H9 (cell line): Measurements from ENCODE around the gene CAVIN2. TPM values are rescaled to one million over a fixed set of nuclear protein-coding genes. Genes with fewer than 3 reads are reported as not detected.

Experiments used
- DNase-seq: peaks from one replicate; pipeline ENCODE4 v3.0.0-alpha.2; 2017
- H2AFZ ChIP-seq: one replicate; pipeline ENCODE4 v1.6.1; 2013; ENCODE audit warnings: mild to moderate bottlenecking, low read length, control low read depth, moderate library complexity
- H2AK5ac ChIP-seq: 2 replicates; pipeline ENCODE4 v1.6.1; 2013; ENCODE audit warnings: low read length, control low read depth, mixed read lengths; ENCODE audit not compliant: insufficient read length
- H2BK120ac ChIP-seq: one replicate; pipeline ENCODE4 v1.6.1; 2013; ENCODE audit warnings: low read depth, mild to moderate bottlenecking, low read length, control low read depth, inconsistent platforms; ENCODE audit not compliant: poor library complexity, severe bottlenecking
- H2BK12ac ChIP-seq: 2 replicates; pipeline ENCODE4 v1.6.1; 2013; ENCODE audit warnings: low read length, control low read depth, mixed read lengths, low read depth; ENCODE audit not compliant: insufficient read length
- H2BK15ac ChIP-seq: 2 replicates; pipeline ENCODE4 v1.6.1; 2013; ENCODE audit warnings: low read depth, low read length, control low read depth
- H2BK20ac ChIP-seq: one replicate; pipeline ENCODE4 v1.6.1; 2013; ENCODE audit warnings: low read depth, mild to moderate bottlenecking, low read length, control low read depth, inconsistent platforms; ENCODE audit not compliant: poor library complexity, severe bottlenecking
- H2BK5ac ChIP-seq: 2 replicates; pipeline ENCODE4 v1.6.1; 2013; ENCODE audit warnings: low read length, control low read depth, mixed read lengths; ENCODE audit not compliant: insufficient read length
- H3K14ac ChIP-seq: 2 replicates; pipeline ENCODE4 v1.6.1; 2013; ENCODE audit warnings: low read length, control low read depth; ENCODE audit not compliant: insufficient read depth
- H3K18ac ChIP-seq: 2 replicates; pipeline ENCODE4 v1.6.1; 2013; ENCODE audit warnings: low read depth, mild to moderate bottlenecking, mixed read lengths, low read length, control low read depth; ENCODE audit not compliant: insufficient read length
- H3K23ac ChIP-seq: 2 replicates; pipeline ENCODE4 v1.6.1; 2013; ENCODE audit warnings: low read length, control low read depth, mixed read lengths, low read depth; ENCODE audit not compliant: insufficient read length
- H3K23me2 ChIP-seq: 2 replicates; pipeline ENCODE4 v1.6.1; 2013; ENCODE audit warnings: low read depth, mild to moderate bottlenecking, mixed read lengths, low read length, control low read depth; ENCODE audit not compliant: insufficient read length, poor library complexity, severe bottlenecking
- H3K27ac ChIP-seq: 2 replicates; pipeline ENCODE4 v1.5.1; 2013; ENCODE audit warnings: low read length, control low read depth, mixed read lengths, low read depth; ENCODE audit not compliant: insufficient read length
- H3K27me3 ChIP-seq: 2 replicates; pipeline ENCODE4 v1.6.1; 2013; ENCODE audit warnings: low read length, control low read depth, inconsistent platforms; ENCODE audit not compliant: insufficient read depth
- H3K4ac ChIP-seq: 2 replicates; pipeline ENCODE4 v1.6.1; 2013; ENCODE audit warnings: low read depth, mild to moderate bottlenecking, control low read depth, inconsistent platforms, low read length, moderate library complexity
- H3K4me1 ChIP-seq: 2 replicates; pipeline ENCODE4 v1.6.1; 2013; ENCODE audit warnings: low read length, control low read depth, inconsistent platforms; ENCODE audit not compliant: insufficient read depth
- H3K4me2 ChIP-seq: 2 replicates; pipeline ENCODE4 v1.6.1; 2013; ENCODE audit warnings: low read length, control low read depth, mixed read lengths; ENCODE audit not compliant: insufficient read length, insufficient read depth
- H3K56ac ChIP-seq: 2 replicates; pipeline ENCODE4 v1.6.1; 2013; ENCODE audit warnings: low read depth, mild to moderate bottlenecking, mixed read lengths, low read length, control low read depth; ENCODE audit not compliant: insufficient read length
- H3K79me1 ChIP-seq: 2 replicates; pipeline ENCODE4 v1.6.1; 2013; ENCODE audit warnings: low read depth, mild to moderate bottlenecking, moderate library complexity, low read length, control low read depth, inconsistent platforms; ENCODE audit not compliant: insufficient read depth, poor library complexity, severe bottlenecking
- H3K79me2 ChIP-seq: 2 replicates; pipeline ENCODE4 v1.6.1; 2013; ENCODE audit warnings: low read length, control low read depth, inconsistent platforms; ENCODE audit not compliant: insufficient read depth
- H3K9ac ChIP-seq: 2 replicates; pipeline ENCODE4 v1.6.1; 2013; ENCODE audit warnings: low read length, control low read depth, mixed read lengths; ENCODE audit not compliant: insufficient read length; ENCODE audit errors: extremely low read depth
- H3K9me3 ChIP-seq: one replicate; pipeline ENCODE4 v1.6.1; 2013; ENCODE audit warnings: low read depth, low read length, inconsistent platforms; ENCODE audit not compliant: control insufficient read depth
- H3T11ph ChIP-seq: one replicate; pipeline ENCODE4 v1.6.1; 2013; ENCODE audit warnings: mild to moderate bottlenecking, low read length, control low read depth, inconsistent platforms
- H4K20me1 ChIP-seq: one replicate; pipeline ENCODE4 v1.6.1; 2013; ENCODE audit not compliant: control insufficient read depth, insufficient read length, insufficient read depth
- H4K5ac ChIP-seq: 2 replicates; pipeline ENCODE4 v1.6.1; 2013; ENCODE audit warnings: low read depth, mild to moderate bottlenecking, mixed read lengths, low read length, control low read depth; ENCODE audit not compliant: insufficient read length
- H4K8ac ChIP-seq: replicated peaks from 2 replicates; pipeline ENCODE4 v1.6.1; 2013; ENCODE audit warnings: low read length, control low read depth, mixed read lengths, low read depth; ENCODE audit not compliant: insufficient read length
- H4K91ac ChIP-seq: 2 replicates; pipeline ENCODE4 v1.6.1; 2013; ENCODE audit warnings: low read depth, mild to moderate bottlenecking, moderate library complexity, mixed read lengths, low read length, control low read depth; ENCODE audit not compliant: insufficient read length
- H3K27ac Mint-ChIP-seq, 3 experiments: 2 replicates in 2 of 3; 3 replicates in 1 of 3; pipeline ENCODE4 v1.8.0; 2020 to 2021; ENCODE audit warnings: mixed read lengths in 3 of 3, mild to moderate bottlenecking in 1 of 3, moderate library complexity in 1 of 3
- H3K27me3 Mint-ChIP-seq: 2 replicates; pipeline ENCODE4 v1.8.0; 2021; ENCODE audit warnings: low read depth, mild to moderate bottlenecking, moderate library complexity, mixed read lengths
- H3K36me3 Mint-ChIP-seq, 3 experiments: 2 replicates in 2 of 3; 3 replicates in 1 of 3; pipeline ENCODE4 v1.8.0; 2020 to 2021; ENCODE audit warnings: low read depth in 3 of 3, mixed read lengths in 3 of 3; ENCODE audit not compliant: insufficient read depth in 1 of 3
- H3K4me1 Mint-ChIP-seq, 2 experiments: 2 replicates each; pipeline ENCODE4 v1.8.0; 2020; ENCODE audit warnings: mixed read lengths in 2 of 2
- H3K4me3 Mint-ChIP-seq, 2 experiments: 2 replicates in 1 of 2; 3 replicates in 1 of 2; pipeline ENCODE4 v1.8.0; 2020 to 2021; ENCODE audit warnings: mild to moderate bottlenecking in 2 of 2, mixed read lengths in 2 of 2, moderate library complexity in 1 of 2
- H3K9me3 Mint-ChIP-seq, 2 experiments: 2 replicates in 1 of 2; 3 replicates in 1 of 2; pipeline ENCODE4 v1.8.0; 2020; ENCODE audit warnings: mild to moderate bottlenecking in 2 of 2, mixed read lengths in 2 of 2, moderate library complexity in 1 of 2
- CTCF ChIP-seq: fragments of 200-600 bp; sonication (generic); conservative IDR thresholded peaks from 3 replicates; pipeline ENCODE4 v1.8.0; 2021; ENCODE audit warnings: antibody characterized with exemption, mild to moderate bottlenecking
- WGBS: extraction: QIAGEN DNeasy Blood & Tissue Kit; methylation state at CpG from one replicate; pipeline ENCODE4 v1.1.7; 2013; ENCODE audit warnings: missing lambda C conversion rate, low lambda C conversion rate, mixed read lengths; ENCODE audit not compliant: insufficient read length; ENCODE audit errors: extremely low coverage; 5-methylcytosine and 5-hydroxymethylcytosine counted together
- total RNA-seq: library from RNA; stranded (reverse); gene quantifications from 2 replicates; pipeline ENCODE4 v1.2.1, GENCODE V29; 2021

Gene CAVIN2
- total RNA-seq, 1 experiment from 2014 or later = not detected

GRCh38 chr2:191789796-191790195 is 57.1 kb downstream of the CAVIN2 start:
- no peak overlapping the region for H2BK20ac ChIP-seq
- Mint-ChIP-seq H3K36me3 (peaks cover 0 to 3% (median 0%) of the 10 kb centered on the region in 3 experiments; a peak in 1 of 7 replicates), H3K27ac (no peak overlapping the region), H3K27me3 (peaks cover 2% of the 10 kb centered on the region; the same call in 1 of the 2 replicates), H3K4me1 (peaks cover 16 to 19% of the 10 kb centered on the region in 2 experiments), H3K9me3 (peaks cover 0 to 2% of the 10 kb centered on the region in 2 experiments; a peak in 2 of 5 replicates), H3K4me3 (no peak overlapping the region)
- H4K8ac ChIP-seq = no peak overlapping the region
- H3K23ac ChIP-seq = no peak overlapping the region
- no peaks in the 10 kb centered on the region for H4K20me1 ChIP-seq
- H2BK5ac ChIP-seq = no peak overlapping the region
- no peak overlapping the region for H4K91ac ChIP-seq
- H3K23me2 ChIP-seq = no peaks in the 10 kb centered on the region
- H3K27ac ChIP-seq = no peak overlapping the region
- H2BK15ac ChIP-seq = no peak overlapping the region
- no peak overlapping the region for H3T11ph ChIP-seq
- H3K18ac ChIP-seq = no peak overlapping the region
- H3K27me3 ChIP-seq = no peaks in the 10 kb centered on the region
- no peak overlapping the region for H2AFZ ChIP-seq
- H2BK12ac ChIP-seq = no peak overlapping the region
- WGBS = no CpG with 5 or more reads among the region's 4 CpGs
- no peaks in the 10 kb centered on the region for H3K9me3 ChIP-seq
- H3K9ac ChIP-seq = no peak overlapping the region
- no peak overlapping the region for H3K4me2 ChIP-seq
- H3K79me1 ChIP-seq = no peaks in the 10 kb centered on the region
- no peak for DNase-seq
- H3K14ac ChIP-seq = no peak overlapping the region
- H3K4me1 ChIP-seq = no peaks in the 10 kb centered on the region
- H3K79me2 ChIP-seq = no peaks in the 10 kb centered on the region
- no peak overlapping the region for H2AK5ac ChIP-seq
- no peak overlapping the region for H3K56ac ChIP-seq
- no peak overlapping the region for H2BK120ac ChIP-seq
- TF ChIP-seq CTCF = no peak
- H4K5ac ChIP-seq = no peak overlapping the region
- H3K4ac ChIP-seq = no peak overlapping the region
